ENCODE results near the gene UBTD1.

GRCh38 chr10:97582169-97582568 lies 83.4 kb downstream of the UBTD1 start:
- TF ChIP-seq CTCF (IDR thresholded peaks at IDR 0.05) (no peak), POLR2AphosphoS5 (IDR thresholded peaks at IDR 0.05) (no peak), POLR2A (IDR thresholded peaks at IDR 0.05) (no peak)
